Coronary artery (tissue), 2 donors: Measurements from ENCODE around the gene JMJD6.
A peak's percentile ranks its signal among the peaks of the same experiment; 100 is the strongest.
"Not testable (repeated sequence)": the region's sequence is repeated elsewhere in the genome, so short reads cannot be mapped to it uniquely, and the experiment has no call there.

Experiments
- DNase-seq: peaks from one replicate; pipeline ENCODE4 v3.0.0-alpha.2; 2017; ENCODE audit warnings: low spot score
- H3K27ac ChIP-seq, 2 donors: fragments of 200-600 bp; sonication (generic); one replicate each; pipeline ENCODE4 v1.5.1; 2016 to 2019
- H3K4me3 ChIP-seq: fragments of 200-600 bp; sonication (generic); 2 replicates; pipeline ENCODE4 v1.5.1; 2016; ENCODE audit warnings: mild to moderate bottlenecking, moderate library complexity
- CTCF ChIP-seq: fragments of 200-600 bp; sonication (generic); IDR thresholded peaks from one replicate; pipeline ENCODE4 v1.5.1; 2019; ENCODE audit warnings: antibody characterized with exemption

JMJD6 gene

DNA sequence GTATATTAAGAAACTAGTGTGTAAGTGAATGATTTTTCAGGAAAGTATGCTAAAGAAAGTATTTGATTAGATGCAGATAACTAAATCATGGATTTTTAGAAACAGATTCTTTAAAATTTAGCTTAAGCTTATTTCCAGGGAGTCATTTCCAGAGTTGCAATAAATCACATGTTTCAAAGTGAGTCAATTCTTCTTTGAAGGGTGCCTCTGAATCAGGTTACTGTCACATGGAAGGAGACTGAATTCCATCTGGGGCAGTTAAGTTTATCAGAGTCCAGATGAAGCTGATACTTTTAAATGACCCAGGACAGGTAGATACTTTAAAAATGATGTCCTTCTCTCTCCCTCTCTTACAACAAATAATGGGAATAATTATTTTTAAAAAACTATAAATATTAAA lies 16.6 kb upstream of the JMJD6 start:
- no peak for DNase-seq
- Histone ChIP-seq H3K4me3 (no peak overlapping the region), H3K27ac (no peak overlapping the region)
- TF ChIP-seq CTCF: no peak

DNA sequence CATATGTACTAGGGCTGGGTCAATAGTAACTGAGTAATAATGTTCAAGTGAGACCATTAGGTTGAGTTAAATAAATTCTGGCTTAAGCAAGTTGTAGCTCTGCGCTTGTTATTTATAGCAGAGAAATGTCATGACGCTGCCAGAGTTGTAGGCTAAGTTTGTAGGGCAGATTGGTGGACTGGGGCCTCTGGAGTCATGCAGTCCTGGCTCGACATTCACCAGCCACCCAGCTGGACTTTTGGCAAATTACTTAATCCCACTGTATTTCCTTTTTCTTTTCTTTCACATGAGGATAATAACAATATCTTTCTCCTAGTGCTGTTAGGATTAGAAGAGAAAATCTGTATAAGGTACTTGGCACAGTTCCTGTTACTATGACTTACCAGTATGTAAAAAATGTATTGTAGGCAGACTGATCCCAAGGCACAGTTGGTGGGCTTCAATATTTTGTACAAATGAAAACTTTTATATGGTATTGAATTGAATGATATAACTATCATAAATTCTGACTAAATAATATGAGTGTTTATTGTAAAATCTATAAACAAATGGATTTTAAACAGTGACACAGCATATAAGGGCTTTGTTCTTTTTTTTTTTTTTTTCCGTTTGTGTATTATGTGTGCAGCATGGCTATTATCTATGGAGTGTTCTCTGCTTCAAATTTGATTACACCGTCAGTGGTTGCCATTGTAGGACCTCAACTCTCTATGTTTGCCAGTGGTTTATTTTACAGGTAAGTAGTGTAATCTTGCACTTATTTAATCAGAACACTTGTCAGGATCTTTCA lies 14.1 kb upstream of the JMJD6 start:
- DNase-seq: no peak
- H3K27ac ChIP-seq: peak overlapping the region; percentile 64 to 68

GRCh38 chr17:76739568-76740115 lies 13.2 kb upstream of the JMJD6 start:
- H3K27ac ChIP-seq: peak overlapping the region in 1 of 2 donors; percentile 68
- DNase-seq, H3K4me3 ChIP-seq: not testable (repeated sequence)

More for the DNA sequence above, 14.1 kb upstream of the JMJD6 start:
- no peak overlapping the region for H3K4me3 ChIP-seq
- TF ChIP-seq CTCF: no peak

DNA sequence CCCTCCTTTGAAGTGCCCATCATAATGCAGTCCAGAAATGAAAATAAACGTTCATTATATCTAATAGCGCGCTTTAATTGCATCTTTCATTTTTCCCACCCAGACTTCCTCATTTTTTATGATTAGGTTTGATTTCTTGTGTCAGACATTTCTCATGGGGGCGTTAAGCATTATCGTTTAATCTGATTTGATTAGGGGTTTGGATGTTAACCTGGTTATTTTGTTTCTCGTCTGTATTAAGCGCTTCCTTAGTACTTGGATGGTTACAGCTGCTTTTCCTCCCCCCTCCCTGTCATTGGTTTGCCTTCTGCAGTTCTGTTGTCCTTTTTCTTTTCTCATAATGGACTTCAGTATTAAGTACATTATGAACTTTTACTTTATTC lies 12.1 kb upstream of the JMJD6 start:
- no peak for DNase-seq
- H3K27ac ChIP-seq: peak overlapping the region; percentile 98 to 99
- TF ChIP-seq CTCF: no peak
- H3K4me3 ChIP-seq: peak overlapping the region; percentile 96

- peak within 1 kb of the TSS; percentile 96 for H3K4me3 ChIP-seq
- peak within 1 kb of the TSS; percentile 98 to 99 for H3K27ac ChIP-seq
- no peak for DNase-seq
- TF ChIP-seq CTCF: no peak
Measured at GRCh38 chr17:76737676-76738467, 11.5 kb upstream of the JMJD6 start, which contains the start of gene MFSD11. Gene MFSD11, plus strand, starts transcription at chr17:76738119. Its CDS starts 234 bp downstream, at chr17:76738353.

DNA sequence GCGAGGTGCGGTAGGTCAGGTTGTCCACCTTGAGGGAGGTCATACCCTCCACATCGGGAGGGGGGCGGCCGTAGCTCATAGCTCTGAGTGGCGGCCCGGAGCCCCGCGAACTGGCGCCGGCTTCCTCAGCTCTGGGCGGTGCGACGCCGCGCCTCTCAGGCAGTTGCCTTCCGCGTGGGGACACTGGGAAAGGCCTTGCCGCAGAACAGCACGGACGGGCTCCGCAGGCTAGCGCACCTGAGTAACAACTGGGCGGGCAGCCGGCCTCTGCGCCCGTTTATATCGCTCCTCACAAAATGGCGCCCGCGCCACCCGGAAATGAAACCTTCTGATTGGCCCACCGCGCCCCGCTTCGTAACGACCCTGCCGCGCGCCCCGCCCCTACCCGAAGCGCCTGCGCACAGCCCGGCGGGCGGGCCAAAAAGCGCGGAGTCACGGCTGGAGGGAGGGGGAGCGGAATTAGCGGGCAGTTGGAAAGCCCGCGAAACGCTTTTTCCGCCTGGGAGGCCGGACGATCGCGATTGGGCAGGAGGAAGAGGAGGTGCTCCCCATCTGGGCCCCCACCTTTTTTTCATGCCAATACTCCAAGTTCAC lies 10.8 kb upstream of the JMJD6 start, which contains the start of gene SRSF2:
TSS of gene SRSF2 (minus strand) at position 250 of the 594 bp plus-strand sequence. CDS start at position 79, 171 bp downstream.
- no peak for TF ChIP-seq CTCF
- peak within 1 kb of the TSS; percentile 98 to 99 for H3K27ac ChIP-seq
- H3K4me3 ChIP-seq: peak within 1 kb of the TSS; percentile 96
- peak; percentile 99 for DNase-seq
